HCT116 (cell line): ENCODE data around the gene SPESP1. TPM values are rescaled to one million over a fixed set of nuclear protein-coding genes. Genes with fewer than 3 reads are reported as not detected.

Experiments
- ATAC-seq: fragments of 200-7000 bp; cut with Tn5 transposase; 2 replicates; pipeline ENCODE4 v1.9.1; 2020; ENCODE audit warnings: mild to moderate bottlenecking, moderate library complexity
- BruUV-seq: library from RNA; stranded (reverse); fragments of 400-500 nt; replicated peaks from 2 replicates; lab custom pipeline; 2021; lab: Mats Ljungman, UMichigan
- CTCF ChIA-PET: fragments of 300-600 bp; sonication (Branson Sonifier 250); formaldehyde crosslinking; loops from one replicate; lab custom pipeline; 2021; ENCODE audit warnings: antibody characterized with exemption; lab: Charles Lee
- POLR2A ChIA-PET: fragments of 300-600, 350-600 bp; sonication (Branson Sonifier 250); formaldehyde crosslinking; loops from one replicate; lab custom pipeline; 2021; ENCODE audit warnings: antibody characterized with exemption; lab: Charles Lee
- RAD21 ChIA-PET, 2 experiments: fragments of 300-600 bp; sonication (Branson Sonifier 250); formaldehyde crosslinking; loops; one replicate each; lab custom pipeline; 2023; ENCODE audit warnings: low total read pairs in 2 of 2; ENCODE audit not compliant: uncharacterized antibody in 2 of 2, unreplicated experiment in 2 of 2, low non-redundant PET in 1 of 2; lab: Charles Lee
- DNase-seq: peaks from one replicate; pipeline ENCODE4 v3.0.0-alpha.2; 2010; ENCODE audit warnings: low read depth, low spot score
- H2AFZ ChIP-seq: fragments of 200-600 bp; shearing (Covaris generic), sonication (generic); 2 replicates; pipeline ENCODE4 v1.6.1; 2017; ENCODE audit warnings: low read depth, mixed run types, mixed read lengths, antibody characterized with exemption, low read length; ENCODE audit not compliant: poor library complexity, severe bottlenecking
- H3K27ac ChIP-seq: 2 replicates; pipeline ENCODE4 v1.5.1; 2012; ENCODE audit warnings: low read depth, low read length
- H3K27me3 ChIP-seq: fragments of 200-600 bp; sonication (generic); 2 replicates; pipeline ENCODE4 v1.6.1; 2016; ENCODE audit warnings: mixed run types, low read length, mixed read lengths; ENCODE audit not compliant: insufficient read depth
- H3K36me3 ChIP-seq, 2 experiments: fragments of 200-500 bp in 1 of 2; fragments of 200-600 bp in 1 of 2; sonication (Bioruptor generic) in 1 of 2; sonication (generic) in 1 of 2; 2 replicates each; pipeline versions ENCODE4 v1.5.1 to v1.6.1; 2014 to 2016; ENCODE audit warnings: low read length in 2 of 2, inconsistent platforms in 1 of 2, mixed read lengths in 1 of 2, mixed run types in 1 of 2; ENCODE audit not compliant: insufficient read depth in 2 of 2, control insufficient read depth in 1 of 2
- H3K4me1 ChIP-seq, 2 experiments: fragments of 200-600 bp in 1 of 2; sonication (generic) in 1 of 2; 2 replicates each; pipeline versions ENCODE4 v1.5.1 to v1.6.1; 2012 to 2017; ENCODE audit warnings: low read length in 2 of 2, inconsistent platforms in 1 of 2, mild to moderate bottlenecking in 1 of 2, mixed read lengths in 1 of 2, mixed run types in 1 of 2, moderate library complexity in 1 of 2; ENCODE audit not compliant: insufficient read depth in 2 of 2, control insufficient read depth in 1 of 2
- H3K4me2 ChIP-seq: fragments of 200-600 bp; sonication (generic); 2 replicates; pipeline ENCODE4 v1.6.1; 2017; ENCODE audit warnings: mixed run types, low read length, mixed read lengths
- H3K4me3 ChIP-seq, 2 experiments: fragments of 200-600 bp in 1 of 2; sonication (generic) in 1 of 2; replicated peaks in 1 of 2; 2 replicates each; pipeline ENCODE4 v1.5.1; 2011 to 2016; ENCODE audit warnings: low read length in 2 of 2, control low read depth in 1 of 2, low read depth in 1 of 2, mild to moderate bottlenecking in 1 of 2, mixed read lengths in 1 of 2, mixed run types in 1 of 2
- H3K79me2 ChIP-seq: fragments of 200-600 bp; sonication (generic); 2 replicates; pipeline ENCODE4 v1.6.1; 2017; ENCODE audit warnings: mild to moderate bottlenecking, mixed run types, low read length, moderate library complexity, mixed read lengths; ENCODE audit not compliant: insufficient read depth
- H3K9ac ChIP-seq: fragments of 200-600 bp; sonication (generic); 2 replicates; pipeline ENCODE4 v1.6.1; 2016; ENCODE audit warnings: low read length, mixed read lengths
- H3K9me2 ChIP-seq: fragments of 200-600 bp; sonication (generic), shearing (Covaris generic); 2 replicates; pipeline ENCODE4 v1.6.1; 2017; ENCODE audit warnings: mixed run types, mild to moderate bottlenecking, moderate library complexity; ENCODE audit not compliant: insufficient read depth
- H3K9me3 ChIP-seq, 2 experiments: fragments of 200-500 bp in 1 of 2; fragments of 200-600 bp in 1 of 2; sonication (Bioruptor generic) in 1 of 2; sonication (generic) in 1 of 2; 2 replicates each; pipeline ENCODE4 v1.6.1; 2014 to 2017; ENCODE audit warnings: low read length in 2 of 2, mixed read lengths in 2 of 2, inconsistent platforms in 1 of 2, low read depth in 1 of 2, mild to moderate bottlenecking in 1 of 2, mixed run types in 1 of 2, moderate library complexity in 1 of 2; ENCODE audit not compliant: control insufficient read depth in 1 of 2, insufficient read depth in 1 of 2
- H4K20me1 ChIP-seq: fragments of 200-600 bp; sonication (generic), shearing (Covaris generic); 2 replicates; pipeline ENCODE4 v1.6.1; 2017; ENCODE audit warnings: mixed run types, mild to moderate bottlenecking, moderate library complexity; ENCODE audit not compliant: insufficient read depth
- CEBPB ChIP-seq: IDR thresholded peaks from 2 replicates; pipeline ENCODE4 v1.6.1; 2012; ENCODE audit warnings: low read depth
- ELF1 ChIP-seq: IDR thresholded peaks from 2 replicates; pipeline ENCODE4 v1.6.1; 2012; ENCODE audit warnings: low read depth, borderline replicate concordance
- MAX ChIP-seq: IDR thresholded peaks from 2 replicates; pipeline ENCODE4 v1.6.1; 2012
- SIN3A ChIP-seq: IDR thresholded peaks from 2 replicates; pipeline ENCODE4 v1.6.1; 2012; ENCODE audit warnings: low read depth
- YY1 ChIP-seq: IDR thresholded peaks from 2 replicates; pipeline ENCODE4 v1.6.1; 2011; ENCODE audit warnings: low read length, low read depth, moderate library complexity, mild to moderate bottlenecking; ENCODE audit not compliant: insufficient replicate concordance; ENCODE audit errors: extremely low read depth
- ZNF274 ChIP-seq: fragments of 200-500 bp; sonication (Bioruptor generic); IDR thresholded peaks from 2 replicates; pipeline ENCODE4 v1.6.1; 2014; ENCODE audit warnings: mild to moderate bottlenecking, low read depth, low read length, inconsistent platforms
- intact Hi-C: fragments of 100-400 bp; cut with micrococcal nuclease; formaldehyde crosslinking; loops from 2 replicates; pipeline ENCODE4 v1.10.0; 2022
- total RNA-seq: library from RNA; stranded (reverse); gene quantifications from one replicate; pipeline ENCODE4 v1.2.1, GENCODE V29; 2021; ENCODE audit not compliant: unreplicated experiment

SPESP1 gene
- total RNA-seq, 1 experiment from 2014 or later, result not detected

GRCh38 chr15:68994981-68995761 lies 64.8 kb downstream of the SPESP1 start:
- POLR2A ChIA-PET, result no interaction called here
- no peak for DNase-seq
- Histone ChIP-seq H3K4me3 (no peak overlapping the region), H3K4me2 (no peak overlapping the region), H3K4me1 (0 out of 4 replicates have a peak, but pooled peaks cover 0 to 6% of the 10 kb centered on the region in 2 experiments), H3K9me2 (no peaks in the 10 kb centered on the region), H3K9ac (no peak overlapping the region), H4K20me1 (no peaks in the 10 kb centered on the region), H2AFZ (no peak overlapping the region), H3K79me2 (no peaks in the 10 kb centered on the region), H3K9me3 (no peaks in the 10 kb centered on the region), H3K36me3 (no peaks in the 10 kb centered on the region), H3K27me3 (no peaks in the 10 kb centered on the region), H3K27ac (no peak overlapping the region)
- BruUV-seq, result no TSS peak
- intact Hi-C loops, result no loop called here
- ATAC-seq, result no peak
- TF ChIP-seq SIN3A, result no peak
- no peak for TF ChIP-seq YY1
- TF ChIP-seq CEBPB, result no peak
- no peak for TF ChIP-seq ZNF274
- TF ChIP-seq MAX, result no peak
- TF ChIP-seq ELF1, result no peak
- CTCF ChIA-PET, result no interaction called here
- RAD21 ChIA-PET, result no interaction called here

Other genes with a start within 250 kb of the SPESP1 start
- gene ANP32A, start 109.6 kb upstream of the SPESP1 start, total RNA-seq, result 220 TPM
- 0.91 TPM for gene NOX5, start 84.2 kb downstream of the SPESP1 start, total RNA-seq
- gene GLCE, start 230.1 kb downstream of the SPESP1 start, total RNA-seq, result 22.2 TPM